ENCODE results near the gene RERE. TPM values are rescaled to one million over a fixed set of nuclear protein-coding genes. Genes with fewer than 3 reads are reported as not detected.

Gene RERE
- total RNA-seq, 1 experiment from 2014 or later = 40.6 TPM

GRCh38 chr1:8742022-8742924 lies 75.2 kb downstream of the RERE start:
- TF ChIP-seq CEBPB (IDR thresholded peaks at IDR 0.05; ENCODE audit: low read depth) (no peak), MAX (IDR thresholded peaks at IDR 0.05) (no peak), ATF3 (IDR thresholded peaks at IDR 0.05) (no peak), ZNF274 (IDR thresholded peaks at IDR 0.05; ENCODE audit: low read depth, low read length) (no peak), REST (IDR thresholded peaks at IDR 0.05; ENCODE audit: low read depth) (no peak), YY1 (IDR thresholded peaks at IDR 0.05; ENCODE audit: extremely low read depth, insufficient replicate concordance, low read depth, low read length) (no peak), POLR2AphosphoS5 (IDR thresholded peaks at IDR 0.05; ENCODE audit: low read depth, low read length) (no peak), RAD21 (IDR thresholded peaks at IDR 0.05; ENCODE audit: low read depth) (no peak), EGR1 (IDR thresholded peaks at IDR 0.05; ENCODE audit: low read depth) (no peak), ZFX (IDR thresholded peaks at IDR 0.05) (no peak), SIN3A (IDR thresholded peaks at IDR 0.05; ENCODE audit: low read depth) (no peak), CTCF (IDR thresholded peaks at IDR 0.05 in 2 of 3, conservative IDR thresholded peaks at IDR 0.05 in 1 of 3; ENCODE audit: borderline replicate concordance in 1 of 3, insufficient read depth in 1 of 3, low read depth in 2 of 3, low read length in 2 of 3) (no peak), POLR2A (IDR thresholded peaks at IDR 0.05; ENCODE audit: borderline replicate concordance, extremely low read depth, insufficient read depth, insufficient read length) (no peak), EZH2 (IDR thresholded peaks at IDR 0.05) (no peak), FOSL1 (IDR thresholded peaks at IDR 0.05; ENCODE audit: low read depth) (no peak), EZH2phosphoT487 (IDR thresholded peaks at IDR 0.05; ENCODE audit: borderline replicate concordance) (no peak), SRF (IDR thresholded peaks at IDR 0.05; ENCODE audit: low read depth) (no peak), SP1 (IDR thresholded peaks at IDR 0.05; ENCODE audit: low read depth) (no peak), CBX3 (IDR thresholded peaks at IDR 0.05; ENCODE audit: low read depth) (no peak), ZBTB33 (IDR thresholded peaks at IDR 0.05; ENCODE audit: extremely low read depth, insufficient replicate concordance, low read length) (no peak)
- Histone ChIP-seq H4K20me1 (ENCODE audit: insufficient read depth) (no peaks in the 10 kb centered on the region), H3K27me3 (ENCODE audit: insufficient read depth, low read length) (no peaks in the 10 kb centered on the region), H3K4me1 (ENCODE audit: control insufficient read depth in 1 of 2, insufficient read depth in 2 of 2, low read length in 2 of 2) (no peaks in the 10 kb centered on the region), H3K4me2 (ENCODE audit: low read length) (no peak overlapping the region), H3K4me3 (replicated peaks in 1 of 2; ENCODE audit: low read depth in 1 of 2, low read length in 2 of 2) (no peak overlapping the region), H3K27ac (ENCODE audit: low read depth, low read length) (no peak overlapping the region), H3K9ac (ENCODE audit: low read length) (no peak overlapping the region), H2AFZ (ENCODE audit: low read depth, low read length, poor library complexity, severe bottlenecking) (no peak overlapping the region), H3K9me2 (ENCODE audit: insufficient read depth) (no peaks in the 10 kb centered on the region), H3K79me2 (ENCODE audit: insufficient read depth, low read length) (no peaks in the 10 kb centered on the region; the same call in 1 of the 2 replicates), H3K9me3 (ENCODE audit: control insufficient read depth in 1 of 2, insufficient read depth in 1 of 2, low read depth in 1 of 2, low read length in 2 of 2) (peaks cover 3 to 5% of the 10 kb centered on the region in 2 experiments; a peak in 1 of 4 replicates), H3K36me3 (ENCODE audit: control insufficient read depth in 1 of 2, insufficient read depth in 2 of 2, low read length in 2 of 2) (0 out of 4 replicates have a peak, but pooled peaks cover 0 to 3% of the 10 kb centered on the region in 2 experiments)
- ChIA-PET CTCF (no interaction called here), POLR2A (no interaction called here), RAD21 (ENCODE audit: low non-redundant PET in 1 of 2, low total read pairs in 2 of 2, uncharacterized antibody in 2 of 2, unreplicated experiment in 2 of 2) (no interaction called here)
- no peak for ATAC-seq
- intact Hi-C loops (cut with micrococcal nuclease) = no loop called here
- no TSS peak for BruUV-seq (replicated peaks)
- no peak for DNase-seq (ENCODE audit: low read depth, low spot score)
